ENCODE results near the gene BMP7.
A peak's percentile ranks its signal among the peaks of the same experiment; 100 is the strongest.
"Not testable (repeated sequence)": the region's sequence is repeated elsewhere in the genome, so short reads cannot be mapped to it uniquely, and the experiment has no call there.

Gene BMP7

DNA sequence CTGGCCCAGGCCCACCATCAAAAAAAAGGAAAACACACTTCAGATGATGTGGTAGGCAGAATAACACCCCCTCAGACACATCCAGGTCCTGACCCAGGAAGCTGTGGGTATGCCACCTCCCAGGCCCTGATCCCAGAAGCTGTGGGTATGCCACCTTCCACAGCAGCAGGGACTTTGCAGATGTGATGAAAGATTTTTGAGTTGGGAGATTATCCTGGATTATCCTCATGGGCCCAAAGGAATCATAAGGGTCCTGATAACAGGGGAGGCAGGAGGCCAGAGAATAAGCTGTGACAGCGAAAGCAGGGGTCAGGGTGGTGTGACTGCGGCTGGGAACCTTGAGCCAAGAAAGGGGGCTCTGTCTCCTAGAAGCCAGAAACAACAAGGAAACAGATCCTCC lies 55.0 kb downstream of the BMP7 start:
- DNase-seq (ENCODE audit: low spot score): no peak

DNA sequence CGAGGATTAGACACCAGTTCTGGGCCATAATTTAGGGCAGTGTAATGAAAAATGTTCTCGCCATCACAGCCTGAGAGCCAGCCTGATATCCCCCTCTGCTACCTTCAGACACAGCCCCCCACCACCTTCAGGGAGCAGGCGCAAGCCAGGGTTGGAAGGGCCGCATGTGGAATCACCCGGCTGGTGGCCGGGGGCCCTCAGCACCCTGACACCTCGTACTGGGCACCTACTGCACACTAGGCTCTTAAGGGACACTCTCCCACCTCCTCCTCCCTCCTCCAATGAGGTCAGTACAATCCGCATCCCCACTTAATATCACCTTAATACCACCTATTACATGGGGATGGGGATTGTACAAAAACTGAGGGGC lies 55.5 kb downstream of the BMP7 start:
- DNase-seq (ENCODE audit: low spot score): no peak

DNA sequence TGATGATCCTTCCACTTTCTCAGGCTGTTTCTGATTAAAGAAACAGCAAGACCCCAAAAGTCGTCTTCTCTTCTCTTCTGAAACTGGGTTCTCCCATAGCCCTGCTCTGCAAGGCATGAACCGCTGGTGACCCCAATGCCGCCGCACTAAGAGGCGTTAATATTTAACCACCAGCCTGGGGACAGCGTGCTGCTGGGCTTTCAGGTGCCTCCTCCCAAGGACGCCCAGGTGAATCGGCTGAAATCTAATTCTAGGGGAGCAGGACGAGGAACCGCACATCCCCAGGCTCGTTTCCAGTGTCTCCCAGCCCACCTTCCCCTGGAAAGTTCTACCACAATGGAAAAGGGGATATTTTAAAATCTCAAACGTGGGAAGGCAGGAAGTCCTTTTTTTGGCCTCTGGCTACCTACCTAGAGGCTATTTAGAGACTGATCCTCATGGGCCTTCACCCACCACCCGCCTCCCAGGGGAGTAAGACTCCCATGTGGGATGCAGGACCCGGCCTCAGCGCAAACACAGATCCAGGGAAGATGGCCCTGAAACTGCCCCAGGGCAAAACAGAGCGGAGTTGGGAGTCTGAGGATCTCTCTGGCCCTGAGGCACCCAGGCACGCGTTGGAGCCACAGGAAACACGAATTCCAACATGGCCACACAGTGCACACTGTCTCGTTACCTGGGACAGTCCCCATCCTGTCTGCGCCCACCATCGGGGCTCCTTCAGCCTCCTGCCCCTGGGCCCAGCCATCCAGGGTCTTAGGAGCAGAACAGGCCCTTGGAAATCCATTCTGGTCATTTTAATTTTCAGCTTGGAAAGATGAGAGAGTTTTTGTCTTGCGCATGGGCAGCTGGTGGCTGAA lies 56.2 kb downstream of the BMP7 start:
- DNase-seq (ENCODE audit: low spot score): no peak

DNA sequence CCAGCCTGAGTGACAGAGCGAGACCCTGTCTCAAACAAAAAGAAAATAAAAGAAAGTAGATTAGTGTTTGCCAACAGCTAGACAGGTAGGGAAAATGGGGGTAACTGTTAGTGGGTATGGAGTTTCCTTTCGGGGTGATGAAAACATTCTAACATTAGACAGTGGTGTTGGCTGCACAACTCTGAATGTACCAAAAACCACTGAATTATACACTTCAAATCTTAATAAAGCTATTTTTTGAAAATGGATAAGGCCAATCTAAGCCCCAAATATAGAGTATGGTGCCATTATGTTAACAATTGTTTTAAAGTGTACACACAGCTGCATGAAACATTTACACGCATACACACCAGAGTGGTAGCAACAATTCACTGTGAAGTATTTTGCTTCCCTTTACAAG lies 57.0 kb downstream of the BMP7 start:
- no peak for DNase-seq (ENCODE audit: low spot score)

DNA sequence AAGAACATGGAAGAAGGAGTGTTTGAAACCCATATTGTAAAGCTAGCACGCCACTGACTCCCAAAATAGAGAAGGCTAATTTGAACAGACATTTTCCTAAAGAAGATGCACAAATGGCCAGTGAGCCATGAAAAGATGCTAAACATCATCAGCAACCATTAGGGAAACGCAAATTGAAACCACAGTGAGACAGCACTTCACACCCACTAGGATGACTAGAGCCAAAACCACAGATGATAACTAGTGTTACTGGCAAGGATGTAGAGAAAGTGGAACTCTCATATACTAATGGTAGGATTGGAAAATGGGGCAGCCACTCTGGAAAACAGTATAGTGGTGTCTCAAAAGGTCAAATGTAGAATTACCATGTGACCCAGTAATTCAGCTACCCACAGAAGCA lies 58.2 kb downstream of the BMP7 start:
- no peak for DNase-seq (ENCODE audit: low spot score)

DNA sequence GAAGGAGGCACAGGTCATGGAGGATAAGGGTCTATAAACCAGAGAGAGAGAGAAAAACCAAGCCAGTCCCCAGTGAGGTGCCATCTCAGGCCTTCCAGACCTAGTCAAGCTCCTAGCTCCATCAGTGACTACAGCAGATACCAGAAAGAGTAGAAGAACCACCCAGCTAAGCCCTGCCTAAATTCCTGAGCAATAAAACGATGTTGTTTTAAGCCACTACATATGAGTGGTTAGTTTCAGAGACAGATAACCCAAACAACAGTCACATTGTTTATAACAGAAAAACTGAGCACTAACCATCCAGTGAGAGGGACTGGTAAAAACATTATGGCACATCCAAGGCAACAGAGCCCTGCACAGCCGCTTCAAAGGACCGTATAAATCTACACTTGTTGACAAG lies 59.2 kb downstream of the BMP7 start:
- DNase-seq (ENCODE audit: low spot score): no peak

DNA sequence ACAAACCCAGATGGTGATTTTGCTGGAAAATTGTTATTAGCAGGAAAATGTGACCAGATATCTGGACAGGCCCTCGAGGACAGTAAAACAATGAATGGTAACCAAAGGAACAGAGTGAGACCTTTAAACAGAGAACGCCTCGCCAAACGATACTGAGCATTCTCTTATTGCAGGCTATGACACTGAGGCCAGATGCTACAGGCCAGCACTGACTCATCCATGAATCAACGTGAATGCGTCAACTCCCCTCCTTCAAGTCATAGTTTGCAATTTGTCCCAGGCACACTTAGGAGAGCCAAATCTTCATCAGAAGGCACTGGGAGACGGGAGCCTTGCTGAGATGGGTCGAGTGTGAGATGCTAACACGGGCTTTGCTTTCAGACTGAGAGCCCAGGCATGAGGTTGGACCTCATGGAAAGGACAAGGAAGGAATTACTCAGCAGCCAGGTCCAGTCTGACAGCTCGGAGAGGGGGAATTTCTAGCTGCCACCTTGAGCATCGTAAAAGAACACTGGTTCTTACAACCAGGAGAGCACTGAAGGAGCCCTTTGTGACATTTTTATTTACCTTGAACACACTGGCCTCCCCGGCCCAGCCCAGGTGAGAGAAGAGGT lies 60.7 kb downstream of the BMP7 start:
- no peak for DNase-seq (ENCODE audit: low spot score)

DNA sequence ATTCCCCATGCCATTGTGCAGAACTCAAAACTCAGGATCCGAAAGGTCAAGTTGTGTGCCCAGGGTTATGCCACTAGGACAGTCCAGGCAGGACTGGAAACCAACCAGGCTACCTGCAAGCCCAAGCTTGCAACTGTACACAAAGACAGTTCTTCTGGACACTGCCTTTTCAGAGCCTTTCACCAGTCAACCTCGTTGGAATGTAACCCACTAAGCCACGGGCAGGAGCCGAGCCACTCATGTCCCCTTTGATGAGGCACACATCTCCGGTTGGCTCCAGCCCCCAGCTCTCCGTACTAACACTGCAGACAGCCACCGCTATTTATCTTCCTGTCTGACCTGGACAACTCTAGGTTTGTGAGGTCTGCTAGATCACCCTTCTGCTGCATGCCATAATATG lies 62.5 kb downstream of the BMP7 start:
- no peak for DNase-seq (ENCODE audit: low spot score)

DNA sequence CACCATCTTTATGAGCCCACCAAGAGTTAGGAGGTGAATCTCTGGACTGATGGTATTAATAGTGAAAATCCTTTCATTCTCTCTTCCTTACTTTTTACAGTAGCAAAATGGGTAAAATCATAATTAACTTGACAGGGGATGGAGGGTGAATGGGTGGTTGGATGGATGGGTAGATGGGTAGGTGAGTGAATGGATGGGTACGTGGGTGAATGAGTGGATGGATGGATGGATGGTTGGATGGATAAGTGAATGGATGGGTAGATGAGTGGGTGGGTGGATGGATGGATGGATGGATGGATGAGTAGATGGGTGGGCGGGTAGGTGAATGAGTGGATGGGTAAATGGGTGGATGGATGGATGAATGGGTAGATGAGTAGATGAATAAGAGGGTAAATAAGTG lies 63.2 kb downstream of the BMP7 start:
- no peak for DNase-seq (ENCODE audit: low spot score)

DNA sequence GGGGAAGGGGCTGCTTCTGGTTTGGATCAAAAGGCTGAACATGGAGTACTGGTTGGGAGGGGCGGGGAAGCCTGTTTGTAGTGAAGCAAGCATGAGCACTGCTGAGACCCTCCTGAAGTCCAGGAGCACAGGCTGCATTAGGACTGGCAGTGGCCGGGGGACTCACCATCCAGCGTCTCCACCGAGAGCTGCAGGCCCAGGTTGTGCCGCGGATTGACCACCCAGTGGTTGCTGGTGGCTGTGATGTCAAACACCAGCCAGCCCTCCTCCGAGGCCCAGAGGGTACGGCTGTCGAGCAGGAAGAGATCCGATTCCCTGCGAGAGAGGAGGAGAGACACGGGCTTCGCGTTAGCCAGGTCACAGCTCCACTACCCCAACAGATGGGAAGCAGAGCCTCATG lies 64.1 kb downstream of the BMP7 start:
- DNase-seq (ENCODE audit: low spot score): no peak

DNA sequence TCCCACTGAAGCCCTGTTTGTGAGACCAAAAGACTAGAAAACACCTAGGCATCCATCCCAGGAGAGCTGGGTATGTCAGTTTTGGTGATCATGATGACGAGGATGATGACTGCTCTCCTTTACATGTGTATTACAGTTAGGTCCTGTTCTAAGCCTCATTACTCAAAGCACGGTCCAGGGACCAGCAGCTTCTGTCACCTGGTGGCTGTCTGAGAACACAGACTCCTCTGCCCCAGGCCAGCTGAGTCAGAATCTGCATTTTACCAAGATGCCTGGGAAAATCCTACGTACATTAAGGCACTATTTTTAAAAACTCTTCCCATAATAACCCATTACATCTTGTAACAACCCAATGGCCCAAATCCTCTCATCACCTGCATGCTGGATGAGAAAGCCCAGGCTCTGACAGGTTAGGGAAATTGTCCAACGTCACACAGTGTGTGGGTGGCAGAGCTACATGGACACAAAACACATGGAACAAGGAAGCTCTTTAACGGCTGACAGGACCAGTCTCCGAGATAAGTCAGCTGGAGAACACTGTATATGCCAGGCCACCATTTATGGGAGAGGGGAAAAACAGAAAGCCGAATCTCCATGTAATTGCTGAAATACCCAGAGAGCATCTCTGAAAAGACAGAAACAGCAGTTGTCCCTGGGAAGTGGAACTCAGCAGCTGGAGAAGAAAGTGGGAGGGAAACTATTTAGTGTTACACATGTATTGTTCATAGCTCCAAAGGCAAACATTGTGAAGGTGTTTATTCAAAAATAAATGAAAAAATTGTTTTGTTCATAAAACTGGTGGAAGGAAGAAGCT lies 65.4 kb downstream of the BMP7 start:
- no peak for DNase-seq (ENCODE audit: low spot score)

DNA sequence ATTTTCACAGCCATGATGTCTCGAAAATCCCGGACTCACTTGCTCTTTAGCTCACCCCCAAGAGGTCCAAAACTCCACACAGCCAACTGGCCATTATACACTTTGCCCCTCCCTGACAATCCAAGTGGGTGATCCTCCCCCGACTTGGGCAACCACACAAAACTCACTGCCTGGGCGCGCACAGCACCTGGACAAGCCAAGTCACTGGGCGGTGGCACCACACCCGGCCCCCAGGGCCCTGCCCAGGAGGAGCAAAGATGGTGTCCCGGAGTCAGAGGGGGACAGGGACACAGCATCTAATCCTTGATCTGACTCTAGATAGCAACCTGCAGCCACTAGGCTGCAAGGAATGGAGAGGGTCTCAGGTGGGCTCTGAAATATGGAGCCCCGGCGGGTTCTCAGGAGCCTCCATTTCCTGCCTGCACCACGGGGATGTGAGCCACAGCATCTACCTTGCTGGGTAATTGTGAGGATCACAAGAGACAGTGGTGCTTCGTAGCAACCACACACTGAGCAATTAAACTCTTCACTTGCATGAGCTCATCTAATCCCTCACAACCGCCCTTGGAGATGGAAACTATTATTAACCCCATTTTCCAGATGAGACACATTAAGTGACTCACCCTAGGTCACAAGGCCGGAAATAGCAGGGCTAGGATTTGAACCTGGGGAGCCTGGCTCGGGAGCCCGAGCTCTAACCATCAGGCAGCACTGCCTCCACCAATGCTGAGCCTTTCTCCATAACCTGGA lies 66.6 kb downstream of the BMP7 start:
- DNase-seq (ENCODE audit: low spot score): no peak

DNA sequence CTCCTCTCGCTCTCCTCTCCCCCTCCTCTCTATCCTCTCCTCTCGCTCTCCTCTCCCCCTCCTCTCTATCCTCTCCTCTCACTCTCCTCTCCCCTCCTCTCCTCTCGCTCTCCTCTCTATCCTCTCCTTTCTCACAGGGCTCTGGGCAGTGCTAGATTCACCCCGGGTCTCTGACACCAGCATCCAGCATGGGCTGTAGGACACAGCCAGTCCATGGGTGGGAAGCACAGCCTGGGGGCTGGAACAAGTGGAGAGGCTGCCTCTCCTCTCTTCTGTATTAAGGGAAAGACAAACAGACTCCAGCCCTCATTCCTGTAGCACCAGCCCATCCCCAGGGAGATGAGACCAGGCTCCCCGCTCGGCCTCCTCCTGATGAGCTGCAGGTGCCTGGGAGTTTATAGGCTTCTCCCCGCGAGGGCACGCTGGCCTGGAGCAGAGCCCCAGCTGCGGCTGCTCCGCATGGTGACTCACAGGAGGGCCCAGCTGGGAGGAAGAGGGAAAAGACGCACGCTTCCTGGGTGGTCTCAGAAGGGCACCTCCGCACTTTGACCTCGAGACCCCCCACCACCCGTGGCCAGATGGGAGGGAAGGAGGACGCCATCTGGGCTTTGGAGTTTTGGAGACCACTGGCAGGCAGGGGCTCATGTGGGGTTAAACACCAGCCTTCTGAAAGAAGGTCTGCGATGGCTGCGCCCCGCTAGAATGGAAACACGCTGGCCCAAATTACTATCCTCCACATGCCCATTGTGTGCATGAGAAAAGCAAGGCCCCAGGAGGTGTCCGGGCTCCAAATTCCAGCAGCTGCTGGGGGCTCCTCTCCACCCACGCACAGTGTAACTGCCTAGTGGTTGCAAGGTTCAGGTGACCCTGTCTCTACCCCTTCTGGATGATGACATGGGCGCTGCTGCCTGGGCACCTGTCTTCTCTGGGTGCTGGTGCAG lies 68.0 kb downstream of the BMP7 start:
- no peak for DNase-seq (ENCODE audit: low spot score)

DNA sequence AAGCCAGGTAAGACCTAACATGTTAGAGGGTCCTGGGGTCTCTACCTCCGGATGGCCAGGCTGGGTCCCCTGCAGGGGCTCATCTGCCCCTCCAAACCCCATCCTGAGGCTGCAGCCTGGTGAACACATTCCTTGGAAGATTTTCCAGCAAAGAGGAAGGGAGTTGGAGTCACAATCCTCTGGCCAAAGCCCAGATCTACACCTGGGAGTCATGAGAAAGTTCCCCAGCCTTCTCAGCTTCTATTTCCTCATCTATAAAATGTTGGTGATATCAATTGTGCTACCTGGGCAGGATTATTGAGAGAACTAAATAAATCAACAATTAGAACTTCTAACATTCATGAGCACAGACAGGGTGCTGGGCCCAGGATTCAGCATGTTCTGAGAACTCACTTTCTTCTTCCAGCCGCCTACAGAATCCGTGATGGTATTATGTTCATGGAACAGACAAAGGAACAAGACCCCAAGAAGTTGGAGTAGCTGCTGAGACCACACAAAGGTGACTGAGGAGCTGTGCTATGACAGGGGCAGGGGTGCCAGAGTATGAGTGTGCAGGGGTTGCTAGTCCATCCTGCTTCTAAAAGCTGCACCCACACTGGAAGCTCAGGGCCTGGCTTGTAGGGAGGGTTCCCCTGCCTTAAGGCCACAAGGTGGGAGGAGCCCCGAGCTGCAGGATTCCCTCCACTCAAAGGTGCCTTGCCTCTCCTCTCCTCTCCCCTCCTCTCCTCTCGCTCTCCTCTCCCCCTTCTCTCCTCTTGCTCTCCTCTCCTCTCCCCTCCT lies 68.9 kb downstream of the BMP7 start:
- no peak for DNase-seq (ENCODE audit: low spot score)

DNA sequence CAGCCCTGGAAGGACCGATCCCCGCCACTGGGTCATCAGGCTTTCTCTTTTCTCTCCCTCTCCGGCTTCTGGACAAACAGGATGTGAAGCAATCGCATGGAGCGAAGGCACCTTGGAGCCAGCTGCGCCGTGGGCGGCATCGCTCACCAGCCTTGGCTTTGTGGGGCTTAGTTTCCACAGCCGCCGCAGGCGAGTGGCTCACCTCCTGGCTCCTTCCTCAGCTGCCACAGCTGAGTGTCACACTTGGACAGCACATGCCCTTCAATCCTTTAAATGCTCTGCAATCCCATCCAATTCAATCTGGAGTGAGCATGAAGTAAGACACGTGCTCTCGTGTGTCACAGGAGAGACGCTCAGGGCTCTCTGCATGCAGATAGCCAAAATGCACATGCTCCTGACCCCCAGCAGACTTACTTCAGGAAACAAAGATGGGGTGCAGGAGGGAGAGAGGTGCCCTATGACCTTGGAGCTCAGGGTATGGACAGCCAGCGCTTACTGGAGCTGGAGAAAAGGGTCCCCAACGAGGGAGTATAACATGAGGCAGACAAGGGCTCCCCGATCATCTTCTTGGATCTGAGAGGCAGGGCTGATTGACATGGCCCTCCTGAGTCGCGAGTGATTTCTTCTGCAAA lies 70.9 kb downstream of the BMP7 start:
- DNase-seq (ENCODE audit: low spot score): no peak

DNA sequence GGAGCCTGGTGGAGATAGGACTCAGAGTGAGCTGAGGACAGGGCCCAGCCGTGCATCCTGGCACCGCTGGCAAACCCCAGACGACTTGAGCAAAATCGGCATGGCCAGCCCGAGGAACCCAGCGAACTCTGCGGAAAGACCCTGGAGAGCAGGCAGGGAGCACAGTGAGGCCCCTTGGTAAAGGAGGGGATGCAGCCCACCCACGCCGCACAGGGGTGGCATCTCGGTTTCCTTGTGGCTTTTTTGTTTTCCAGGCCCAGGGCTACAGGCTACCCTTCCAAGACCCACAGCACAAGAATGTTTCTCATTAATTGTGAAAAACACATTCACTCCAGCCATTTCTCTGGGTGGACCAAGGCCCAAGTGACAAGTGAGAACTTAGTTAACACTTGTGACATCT lies 71.4 kb downstream of the BMP7 start:
- DNase-seq (ENCODE audit: low spot score): no peak

DNA sequence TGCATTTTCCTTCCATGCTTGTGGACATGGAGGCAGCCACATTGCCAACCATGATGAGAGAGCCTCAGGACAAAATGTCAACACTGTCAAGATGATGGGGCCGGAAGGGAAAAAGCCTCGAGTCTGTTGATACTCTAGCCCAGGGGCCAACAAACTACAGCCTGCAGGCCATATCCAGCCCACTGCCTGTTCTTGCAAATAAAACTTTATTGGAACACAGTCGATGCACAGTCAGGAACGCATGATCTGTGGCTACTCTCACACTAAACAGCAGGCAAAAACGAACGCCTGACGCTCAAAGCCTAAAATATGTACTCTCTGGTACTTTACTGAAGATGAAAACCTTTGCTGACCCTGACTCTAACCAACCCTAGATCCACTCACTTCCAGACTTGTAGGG lies 72.3 kb downstream of the BMP7 start:
- DNase-seq (ENCODE audit: low spot score): no peak

DNA sequence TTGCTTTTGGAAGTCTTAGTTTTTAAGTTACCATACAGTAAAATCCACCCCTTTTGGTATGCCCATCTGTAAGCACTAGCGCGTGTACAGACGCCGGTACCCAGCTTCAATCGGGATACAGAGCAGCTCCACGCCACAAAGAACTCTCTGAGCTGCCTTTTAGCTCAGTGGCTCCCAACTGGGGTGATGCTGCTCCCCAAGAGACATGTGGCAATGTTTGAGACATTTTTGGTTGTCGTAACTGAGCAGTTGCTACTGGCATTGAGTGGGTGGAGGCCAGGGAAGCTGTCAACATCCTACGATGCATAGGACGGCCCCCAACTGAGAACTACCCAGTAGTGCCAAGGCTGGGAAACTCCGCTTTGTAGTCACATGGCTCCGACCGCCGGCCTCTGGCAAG lies 73.3 kb downstream of the BMP7 start:
- peak; percentile 10 for DNase-seq (ENCODE audit: low spot score)

DNA sequence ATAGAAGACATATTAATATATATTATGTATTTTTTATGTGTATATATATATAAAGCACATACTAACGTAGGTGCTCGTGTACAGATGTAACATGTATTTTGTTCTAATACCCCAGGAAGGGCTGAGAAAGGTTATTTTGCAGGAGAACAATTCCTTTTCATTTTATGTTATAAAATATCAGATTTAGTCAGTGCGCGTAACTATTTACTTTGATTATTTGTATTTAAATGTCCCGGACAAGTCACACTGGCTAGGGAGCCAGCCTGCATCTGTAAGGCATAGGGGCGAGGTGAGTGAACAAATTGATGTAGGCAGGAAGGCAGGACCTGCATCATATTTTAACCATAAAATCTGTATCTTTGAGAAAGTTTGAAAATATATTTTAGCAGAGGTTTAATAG lies 74.1 kb downstream of the BMP7 start:
- no peak for DNase-seq (ENCODE audit: low spot score)

DNA sequence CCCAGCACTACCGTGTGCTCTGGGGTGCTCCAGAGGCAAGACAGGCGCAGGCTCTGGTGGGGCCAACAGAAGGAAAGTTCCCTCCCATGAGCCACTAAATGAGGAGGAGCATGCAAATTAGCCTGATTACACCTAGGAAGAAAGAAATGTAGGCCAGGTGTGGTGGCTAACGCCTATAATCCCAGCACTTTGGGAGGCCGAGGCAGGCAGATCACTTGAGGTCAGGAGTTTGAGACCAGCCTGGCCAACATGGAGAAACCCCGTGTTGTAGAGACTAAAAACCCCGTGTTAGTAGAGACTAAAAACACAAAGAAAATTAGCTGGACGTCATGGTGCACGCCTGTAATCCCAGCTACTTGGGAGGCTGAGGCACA lies 75.2 kb downstream of the BMP7 start:
- DNase-seq (ENCODE audit: low spot score): not testable (repeated sequence)
